Left hindlimb (tissue), 1 donor: ENCODE data around the gene TEAD1.

Source experiments
- DNase-seq: peaks from one replicate; pipeline ENCODE4 v3.0.0-alpha.2; 2018

TEAD1 gene

GRCh38 chr11:12673924-12674570, at the start of gene TEAD1:
Gene TEAD1, plus strand, starts transcription at chr11:12674421.
- peak; percentile 98 for DNase-seq

- DNase-seq = no peak
These were observed 49.6 kb upstream of the TEAD1 start for GRCh38 chr11:12624595-12624994.

- DNase-seq = no peak
These were observed 48.7 kb upstream of the TEAD1 start for GRCh38 chr11:12625438-12626071.

GRCh38 chr11:12626616-12627015, 47.6 kb upstream of the TEAD1 start:
- DNase-seq = no peak

- DNase-seq = no peak
These were observed 45.9 kb upstream of the TEAD1 start for GRCh38 chr11:12628314-12628713.

GRCh38 chr11:12629601-12630313, 44.5 kb upstream of the TEAD1 start:
- no peak for DNase-seq

- DNase-seq = no peak
These were observed 42.6 kb upstream of the TEAD1 start for GRCh38 chr11:12631651-12632050.

GRCh38 chr11:12634329-12634728, 39.9 kb upstream of the TEAD1 start:
- no peak for DNase-seq

- no peak for DNase-seq
These were observed 37.3 kb upstream of the TEAD1 start for GRCh38 chr11:12636871-12637410.

- no peak for DNase-seq
These were observed 34.8 kb upstream of the TEAD1 start for GRCh38 chr11:12639388-12639787.

GRCh38 chr11:12640355-12640754, 33.9 kb upstream of the TEAD1 start:
- no peak for DNase-seq

GRCh38 chr11:12640926-12641849, 33.0 kb upstream of the TEAD1 start:
- DNase-seq = peak; percentile 36

- peak; percentile 27 for DNase-seq
These were observed 32.2 kb upstream of the TEAD1 start for GRCh38 chr11:12642040-12642439.

GRCh38 chr11:12642806-12643428, 31.3 kb upstream of the TEAD1 start:
- DNase-seq = no peak

- no peak for DNase-seq
These were observed 27.7 kb upstream of the TEAD1 start for GRCh38 chr11:12646478-12646877.

GRCh38 chr11:12653729-12654128, 20.5 kb upstream of the TEAD1 start:
- DNase-seq = no peak

- no peak for DNase-seq
These were observed 18.4 kb upstream of the TEAD1 start for GRCh38 chr11:12655842-12656241.

- DNase-seq = no peak
These were observed 16.9 kb upstream of the TEAD1 start for GRCh38 chr11:12657336-12657735.

GRCh38 chr11:12657981-12658380, 16.2 kb upstream of the TEAD1 start:
- DNase-seq = no peak

- no peak for DNase-seq
These were observed 12.0 kb upstream of the TEAD1 start for GRCh38 chr11:12662101-12662689.

- DNase-seq = no peak
These were observed 9.8 kb upstream of the TEAD1 start for GRCh38 chr11:12664385-12664784.

GRCh38 chr11:12666915-12667314, 7.3 kb upstream of the TEAD1 start:
- no peak for DNase-seq
